ENCODE data around the gene SLC17A8.
"Not testable (repeated sequence)": the region's sequence is repeated elsewhere in the genome, so short reads cannot be mapped to it uniquely, and the experiment has no call there.

Gene SLC17A8

GRCh38 chr12:100356644-100357223 lies at the start of gene SLC17A8:
TSS of gene SLC17A8 (plus strand) at chr12:100357074. CDS start at chr12:100357392, 318 bp downstream.
- DNase-seq (ENCODE audit: low spot score), result no peak

GRCh38 chr12:100308138-100308537 lies 48.7 kb upstream of the SLC17A8 start:
- not testable (repeated sequence) for DNase-seq (ENCODE audit: low spot score)

- no peak for DNase-seq (ENCODE audit: low spot score)
Observed at GRCh38 chr12:100311317-100311716, 45.6 kb upstream of the SLC17A8 start.

- DNase-seq (ENCODE audit: low spot score), result no peak
Observed at GRCh38 chr12:100317371-100317770, 39.5 kb upstream of the SLC17A8 start.

- no peak for DNase-seq (ENCODE audit: low spot score)
Observed at GRCh38 chr12:100324498-100324897, 32.4 kb upstream of the SLC17A8 start.

- DNase-seq (ENCODE audit: low spot score), result no peak
Observed at GRCh38 chr12:100326208-100326607, 30.7 kb upstream of the SLC17A8 start.

- no peak for DNase-seq (ENCODE audit: low spot score)
Observed at GRCh38 chr12:100329800-100330199, 27.1 kb upstream of the SLC17A8 start.

GRCh38 chr12:100331871-100332270 lies 25.0 kb upstream of the SLC17A8 start:
- DNase-seq (ENCODE audit: low spot score), result no peak

GRCh38 chr12:100332852-100333251 lies 24.0 kb upstream of the SLC17A8 start:
- DNase-seq (ENCODE audit: low spot score), result no peak

- no peak for DNase-seq (ENCODE audit: low spot score)
Observed at GRCh38 chr12:100337299-100337698, 19.6 kb upstream of the SLC17A8 start.

- DNase-seq (ENCODE audit: low spot score), result no peak
Observed at GRCh38 chr12:100337727-100338126, 19.1 kb upstream of the SLC17A8 start.

GRCh38 chr12:100339071-100339470 lies 17.8 kb upstream of the SLC17A8 start:
- DNase-seq (ENCODE audit: low spot score), result no peak

GRCh38 chr12:100342897-100343296 lies 14.0 kb upstream of the SLC17A8 start:
- not testable (repeated sequence) for DNase-seq (ENCODE audit: low spot score)

- DNase-seq (ENCODE audit: low spot score), result not testable (repeated sequence)
Observed at GRCh38 chr12:100344351-100344750, 12.5 kb upstream of the SLC17A8 start.

GRCh38 chr12:100345020-100345767 lies 11.7 kb upstream of the SLC17A8 start:
- no peak for DNase-seq (ENCODE audit: low spot score)

- peak; percentile 4 for DNase-seq (ENCODE audit: low spot score)
Observed at GRCh38 chr12:100346660-100347059, 10.2 kb upstream of the SLC17A8 start.

GRCh38 chr12:100348657-100349454 lies 8.0 kb upstream of the SLC17A8 start:
- DNase-seq (ENCODE audit: low spot score), result peak; percentile 52

GRCh38 chr12:100359248-100359647 lies 2.4 kb downstream of the SLC17A8 start:
- DNase-seq (ENCODE audit: low spot score), result no peak

GRCh38 chr12:100359822-100360221 lies 2.9 kb downstream of the SLC17A8 start:
- DNase-seq (ENCODE audit: low spot score), result no peak

- DNase-seq (ENCODE audit: low spot score), result no peak
Observed at GRCh38 chr12:100360450-100360849, 3.6 kb downstream of the SLC17A8 start.

- DNase-seq (ENCODE audit: low spot score), result no peak
Observed at GRCh38 chr12:100364324-100364723, 7.5 kb downstream of the SLC17A8 start.

GRCh38 chr12:100365411-100365810 lies 8.5 kb downstream of the SLC17A8 start:
- no peak for DNase-seq (ENCODE audit: low spot score)

GRCh38 chr12:100368066-100368465 lies 11.2 kb downstream of the SLC17A8 start:
- no peak for DNase-seq (ENCODE audit: low spot score)
